ENCODE measurements around the gene EMSY.

Gene EMSY

GRCh38 chr11:76523786-76524436 lies 79.1 kb downstream of the EMSY start:
- no peak for DNase-seq

DNA sequence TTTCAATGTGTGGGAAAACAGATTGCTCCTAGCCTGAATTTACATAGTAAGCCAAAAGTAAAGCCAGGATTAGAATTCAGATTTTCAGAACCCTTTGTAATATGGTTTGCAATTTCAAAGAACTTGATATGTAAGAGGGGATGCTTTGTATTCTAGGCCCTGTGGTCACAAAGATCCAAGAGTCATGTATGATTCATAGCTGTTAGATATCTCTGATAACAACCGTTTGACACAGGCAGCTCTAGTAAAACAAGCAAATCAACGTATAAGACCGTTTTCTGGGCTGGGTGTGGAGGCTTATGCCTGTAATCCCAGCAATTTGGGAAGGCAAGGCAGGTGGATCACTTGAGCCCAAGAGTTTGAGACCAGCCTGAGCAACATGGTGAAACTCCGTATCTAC lies 79.6 kb downstream of the EMSY start:
- no peak for DNase-seq

- DNase-seq = no peak
These were observed 80.1 kb downstream of the EMSY start for GRCh38 chr11:76524919-76525318.

DNA sequence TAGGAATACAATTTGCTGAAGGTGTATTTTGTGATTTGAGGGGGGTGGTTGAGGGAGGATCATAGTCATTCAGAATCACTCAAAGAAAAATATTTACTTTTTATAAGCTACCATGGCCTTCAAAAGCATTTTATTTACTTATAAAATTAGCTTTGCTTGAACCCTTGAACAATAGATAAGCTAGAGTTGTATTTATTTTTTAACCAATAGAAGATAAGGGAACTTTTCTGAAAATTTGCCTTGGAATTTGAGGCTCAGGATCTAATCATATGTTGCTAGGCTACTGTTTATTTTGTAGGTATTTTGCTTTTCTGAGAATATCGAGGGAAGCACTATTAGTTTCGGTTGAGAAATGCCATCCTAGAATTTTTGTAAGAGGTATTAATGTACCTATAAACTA lies 82.1 kb downstream of the EMSY start:
- no peak for DNase-seq

- no peak for DNase-seq
These were observed 97.6 kb downstream of the EMSY start for GRCh38 chr11:76542436-76542835.

- DNase-seq = no peak
These were observed 98.3 kb downstream of the EMSY start for GRCh38 chr11:76543006-76543703.

DNA sequence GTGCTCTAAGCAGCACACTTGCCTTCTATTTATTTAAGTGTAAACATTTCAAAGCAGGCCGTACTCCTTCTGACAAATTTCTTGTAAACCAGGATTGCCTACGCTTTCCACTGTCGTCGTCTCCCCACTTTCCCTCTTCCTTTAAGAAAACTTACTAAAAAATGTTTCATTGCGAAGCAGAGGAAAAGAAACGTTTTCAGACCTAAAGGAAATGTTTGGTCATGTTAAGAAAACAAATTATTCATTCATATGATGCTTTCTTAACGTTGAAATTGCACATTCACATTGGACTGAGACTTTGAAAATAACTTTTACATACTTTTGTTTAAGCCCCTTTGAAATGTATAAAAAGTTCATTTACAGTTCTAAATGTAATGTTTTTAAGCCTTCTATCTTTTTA lies 106.0 kb downstream of the EMSY start:
- DNase-seq = no peak

- DNase-seq = no peak
These were observed 106.6 kb downstream of the EMSY start for GRCh38 chr11:76551400-76551799.

- no peak for DNase-seq
These were observed 108.2 kb downstream of the EMSY start for GRCh38 chr11:76552987-76553386.

- no peak for DNase-seq
These were observed 109.0 kb downstream of the EMSY start for GRCh38 chr11:76553554-76554476.

- DNase-seq = no peak
These were observed 109.9 kb downstream of the EMSY start for GRCh38 chr11:76554767-76555166.

DNA sequence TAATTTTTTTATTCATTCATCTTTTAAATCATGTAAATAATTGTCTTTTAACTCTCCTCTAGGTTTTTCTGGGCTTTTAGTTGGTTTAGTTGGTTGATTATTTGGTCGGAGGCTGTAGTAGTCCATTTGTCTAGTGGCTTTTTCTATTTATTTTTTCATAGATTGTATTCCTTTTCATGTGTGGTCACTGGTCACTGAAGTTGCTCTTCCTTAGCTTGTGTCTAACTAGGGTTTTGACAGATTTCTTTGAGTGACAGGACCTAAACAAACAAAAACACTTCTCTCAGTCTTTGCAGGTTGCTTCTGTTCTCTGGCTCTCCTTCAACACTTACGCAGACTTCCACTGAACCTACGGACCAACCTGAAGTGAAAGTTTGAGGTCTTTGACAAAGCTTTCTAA lies 112.6 kb downstream of the EMSY start:
- no peak for DNase-seq

GRCh38 chr11:76558473-76558872 lies 113.7 kb downstream of the EMSY start:
- DNase-seq = no peak

DNA sequence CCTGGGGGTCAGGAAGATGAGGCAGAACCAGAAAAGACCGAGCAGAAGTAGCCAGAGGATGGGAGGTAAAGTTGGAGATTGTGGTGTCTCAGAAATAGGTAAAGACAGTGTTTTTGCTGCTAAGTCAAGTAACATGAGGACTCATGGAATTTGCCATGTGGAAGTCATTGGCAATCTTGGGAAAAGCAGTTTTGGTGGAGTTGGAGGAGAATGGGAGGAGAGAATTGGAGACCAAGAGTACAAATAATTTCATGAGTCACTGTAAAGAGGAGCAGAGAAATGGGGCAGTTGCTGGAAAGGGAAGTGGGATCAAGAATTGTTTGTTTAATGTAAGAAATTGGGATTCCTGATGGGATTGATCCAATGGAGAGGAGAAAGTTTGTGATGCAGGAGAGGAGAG lies 114.1 kb downstream of the EMSY start:
- DNase-seq = no peak

DNA sequence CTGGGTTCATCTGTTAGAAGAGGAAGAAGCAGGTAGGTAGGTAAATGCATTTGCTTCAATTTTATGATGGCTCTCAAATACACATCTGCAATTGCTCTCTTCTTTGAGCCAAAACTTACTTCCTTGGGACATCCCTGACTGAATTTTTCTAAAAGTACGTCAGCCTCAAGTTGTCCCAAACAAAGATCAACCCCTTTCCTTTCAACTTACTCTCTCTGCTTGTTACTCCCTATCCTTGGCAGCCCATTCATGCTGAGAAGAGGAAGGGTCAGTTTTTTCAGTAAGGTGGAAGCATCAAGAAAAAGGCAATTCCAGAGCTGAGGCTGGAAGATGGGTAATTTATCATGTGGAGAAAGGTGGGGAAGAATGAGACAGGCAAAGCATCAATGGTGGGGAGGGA lies 114.5 kb downstream of the EMSY start:
- DNase-seq = no peak

- no peak for DNase-seq
These were observed 115.4 kb downstream of the EMSY start for GRCh38 chr11:76560219-76560618.

- no peak for DNase-seq
These were observed 116.4 kb downstream of the EMSY start for GRCh38 chr11:76561245-76561644.

GRCh38 chr11:76562541-76562940 lies 117.7 kb downstream of the EMSY start:
- no peak for DNase-seq

- no peak for DNase-seq
These were observed 119.5 kb downstream of the EMSY start for GRCh38 chr11:76564364-76564763.

GRCh38 chr11:76566811-76567210 lies 122.0 kb downstream of the EMSY start:
- DNase-seq = no peak

DNA sequence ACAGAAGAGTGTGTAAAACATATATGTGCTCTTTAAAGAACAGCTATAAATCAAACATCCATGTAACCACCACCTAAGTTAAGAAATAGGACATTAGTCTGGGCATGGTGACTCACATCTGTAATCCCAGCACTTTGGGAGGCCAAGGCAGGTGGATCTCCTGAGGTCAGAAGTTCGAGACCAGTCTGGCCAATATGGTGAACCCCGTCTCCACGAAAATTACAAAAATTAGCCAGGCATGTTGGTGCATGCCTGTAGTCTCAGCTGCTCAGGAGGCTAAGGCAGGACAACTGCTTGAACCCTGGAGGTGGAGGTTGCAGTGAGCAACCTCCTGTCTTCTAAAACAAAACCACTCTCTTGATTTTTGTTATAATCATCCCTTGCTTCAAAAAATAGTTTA lies 122.4 kb downstream of the EMSY start:
- no peak for DNase-seq

GRCh38 chr11:76568139-76568538 lies 123.3 kb downstream of the EMSY start:
- DNase-seq = no peak

DNA sequence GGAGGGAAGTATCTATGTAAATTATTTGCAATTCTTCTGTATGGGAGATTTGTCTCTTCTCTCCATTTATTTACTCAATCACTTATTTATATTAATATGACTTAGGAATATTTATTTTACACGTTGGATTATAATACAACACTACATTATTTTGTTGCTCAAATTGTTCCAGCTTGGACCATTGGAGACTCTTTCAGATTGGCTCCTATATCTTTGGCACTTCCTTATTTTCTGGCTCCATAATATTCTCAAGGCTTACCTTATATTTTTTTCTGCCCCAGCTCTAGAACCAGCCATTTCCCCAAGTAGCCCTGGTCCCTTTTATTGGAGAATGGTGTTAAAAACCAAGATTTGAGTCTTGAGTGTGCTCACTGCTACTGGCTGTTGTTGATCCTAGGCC lies 123.8 kb downstream of the EMSY start:
- no peak for DNase-seq
